ENCODE data around the gene C9orf153.
"Not testable (repeated sequence)": the region's sequence is repeated elsewhere in the genome, so short reads cannot be mapped to it uniquely, and the experiment has no call there.

The C9orf153 gene

DNA sequence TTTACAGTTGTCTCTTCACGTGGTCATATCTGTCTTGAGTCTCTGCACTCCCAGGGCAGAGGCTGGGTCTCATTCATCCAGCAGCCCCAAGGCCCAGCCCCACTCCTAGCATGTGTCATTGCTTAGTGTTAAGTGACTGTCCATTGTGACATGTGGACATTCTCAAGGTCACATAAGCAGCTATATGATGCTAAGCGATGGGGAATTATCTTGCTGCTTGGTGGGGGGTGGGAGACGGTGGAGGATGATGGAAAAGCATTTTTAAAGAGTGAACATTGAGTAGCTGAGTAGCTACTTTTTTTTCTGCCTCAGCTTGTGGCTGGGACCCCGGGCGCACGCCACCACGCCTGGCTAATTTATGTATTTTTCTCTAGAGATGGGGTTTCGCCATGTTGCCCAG, at the start of gene C9orf153:
C9orf153 (minus strand) TSS at position 101 of the 400 bp plus-strand sequence. CDS start 30,054 bp downstream, outside the sequence.
- H3K4me1 ChIP-seq (ENCODE audit: control insufficient read depth, insufficient read depth, low read length, unreplicated experiment) = no peaks in the 10 kb centered on the region
- H3K27me3 ChIP-seq (ENCODE audit: insufficient read depth, low read length) = no peaks in the 10 kb centered on the region
- no peak within 1 kb of the TSS for H2AFZ ChIP-seq (ENCODE audit: low read length, unreplicated experiment)
- no peak within 1 kb of the TSS for H3K27ac ChIP-seq (ENCODE audit: low read depth, low read length)
- no peaks in the 10 kb centered on the region; the same call in 1 of the 2 replicates for H3K36me3 ChIP-seq (ENCODE audit: insufficient read depth, low read length)
- H3K4me3 ChIP-seq (ENCODE audit: low read depth, low read length) = no peak within 1 kb of the TSS
- H3K79me2 ChIP-seq (ENCODE audit: control insufficient read depth, insufficient read depth, low read length, unreplicated experiment) = no peaks in the 10 kb centered on the region

DNA sequence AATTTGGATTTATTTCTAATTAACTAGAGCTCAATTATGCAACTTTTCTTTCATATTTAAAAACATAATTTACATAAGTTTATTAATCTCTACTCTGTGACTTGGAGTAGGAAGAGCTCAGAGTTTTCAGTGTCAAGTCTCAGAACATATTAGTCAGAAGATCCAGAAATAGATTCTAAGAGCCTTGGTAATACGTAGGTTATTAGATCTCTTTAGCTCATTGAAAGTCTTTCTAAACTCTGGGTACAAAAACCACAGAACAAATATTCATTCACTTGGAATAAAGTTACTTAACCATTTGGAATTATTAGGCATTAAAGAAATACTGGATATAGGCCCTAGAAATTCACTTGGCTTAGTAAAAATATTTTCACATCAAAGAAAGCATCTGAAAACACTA, 49.2 kb upstream of the C9orf153 start:
- no peak overlapping the region for H2AFZ ChIP-seq (ENCODE audit: low read length, unreplicated experiment)
- peaks cover 11% of the 10 kb centered on the region for H3K4me1 ChIP-seq (ENCODE audit: control insufficient read depth, insufficient read depth, low read length, unreplicated experiment)
- no peak overlapping the region for H3K27ac ChIP-seq (ENCODE audit: low read depth, low read length)
- peaks cover 62% of the 10 kb centered on the region for H3K36me3 ChIP-seq (ENCODE audit: insufficient read depth, low read length)
- no peaks in the 10 kb centered on the region for H3K27me3 ChIP-seq (ENCODE audit: insufficient read depth, low read length)
- no peak overlapping the region for H3K4me3 ChIP-seq (ENCODE audit: low read depth, low read length)
- no peaks in the 10 kb centered on the region for H3K79me2 ChIP-seq (ENCODE audit: control insufficient read depth, insufficient read depth, low read length, unreplicated experiment)

DNA sequence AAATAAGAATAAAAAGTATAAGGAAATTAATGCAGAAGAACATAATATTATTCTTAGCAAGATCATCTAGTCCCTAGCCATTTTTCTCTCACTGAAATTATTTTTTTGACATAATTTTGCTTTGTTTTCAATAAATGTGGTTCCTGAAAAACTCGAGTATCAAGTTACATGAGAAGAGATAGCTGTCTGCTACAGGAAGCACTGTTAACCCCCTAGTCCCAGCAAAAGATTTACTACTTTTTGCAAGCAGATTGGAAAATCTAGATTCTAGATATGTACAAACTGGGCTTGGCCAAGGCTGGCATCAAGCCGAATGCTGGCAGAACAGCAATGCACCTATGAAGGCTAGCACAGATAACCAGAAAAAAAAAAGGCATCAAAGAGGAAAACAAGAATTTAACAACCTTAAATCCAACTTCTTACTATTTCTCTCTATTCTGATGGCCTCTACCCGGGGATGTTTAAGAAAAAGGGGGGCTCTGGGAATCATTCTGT, 44.8 kb upstream of the C9orf153 start:
- Histone ChIP-seq H3K27ac (ENCODE audit: low read depth, low read length) (no peak overlapping the region), H3K36me3 (ENCODE audit: insufficient read depth, low read length) (peaks cover 63% of the 10 kb centered on the region), H3K79me2 (ENCODE audit: control insufficient read depth, insufficient read depth, low read length, unreplicated experiment) (no peaks in the 10 kb centered on the region), H2AFZ (ENCODE audit: low read length, unreplicated experiment) (no peak overlapping the region), H3K4me3 (ENCODE audit: low read depth, low read length) (no peak overlapping the region), H3K4me1 (ENCODE audit: control insufficient read depth, insufficient read depth, low read length, unreplicated experiment) (peaks cover 16% of the 10 kb centered on the region), H3K27me3 (ENCODE audit: insufficient read depth, low read length) (no peaks in the 10 kb centered on the region)

DNA sequence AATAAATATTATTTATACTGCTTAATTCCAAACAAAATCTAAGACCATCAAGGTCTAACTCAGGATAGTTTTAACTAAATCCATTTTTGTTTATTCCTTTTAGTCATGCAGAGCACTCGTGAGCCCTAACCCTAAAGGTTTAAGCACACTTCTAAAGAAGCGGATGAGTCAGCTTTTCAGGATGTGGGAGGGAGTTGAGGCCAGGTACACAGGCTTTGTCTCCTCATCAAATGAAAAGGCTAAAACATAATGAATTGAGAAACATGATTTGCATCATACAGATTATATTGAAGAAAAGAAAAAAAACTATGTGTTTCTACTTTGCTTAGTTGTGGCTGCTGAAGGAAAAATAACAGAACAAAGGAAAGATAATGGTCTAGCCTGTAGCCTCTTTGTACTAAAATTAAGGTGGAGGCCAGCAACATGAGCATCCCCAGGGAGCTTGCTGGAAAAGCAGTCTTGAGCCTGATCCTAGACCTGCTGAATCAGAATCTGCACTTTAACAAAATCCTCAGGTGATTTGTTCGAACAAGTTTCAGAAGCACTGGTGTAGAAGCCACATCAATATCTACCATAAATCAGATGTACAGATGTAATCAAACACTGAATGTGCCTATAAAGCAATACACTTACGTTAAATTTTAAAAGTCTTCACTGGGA, 44.0 kb upstream of the C9orf153 start:
- Histone ChIP-seq H3K36me3 (ENCODE audit: insufficient read depth, low read length) (peaks cover 58% of the 10 kb centered on the region), H3K27me3 (ENCODE audit: insufficient read depth, low read length) (no peaks in the 10 kb centered on the region), H3K79me2 (ENCODE audit: control insufficient read depth, insufficient read depth, low read length, unreplicated experiment) (no peaks in the 10 kb centered on the region), H3K27ac (ENCODE audit: low read depth, low read length) (no peak overlapping the region), H3K4me3 (ENCODE audit: low read depth, low read length) (no peak overlapping the region), H3K4me1 (ENCODE audit: control insufficient read depth, insufficient read depth, low read length, unreplicated experiment) (peaks cover 16% of the 10 kb centered on the region), H2AFZ (ENCODE audit: low read length, unreplicated experiment) (no peak overlapping the region)

DNA sequence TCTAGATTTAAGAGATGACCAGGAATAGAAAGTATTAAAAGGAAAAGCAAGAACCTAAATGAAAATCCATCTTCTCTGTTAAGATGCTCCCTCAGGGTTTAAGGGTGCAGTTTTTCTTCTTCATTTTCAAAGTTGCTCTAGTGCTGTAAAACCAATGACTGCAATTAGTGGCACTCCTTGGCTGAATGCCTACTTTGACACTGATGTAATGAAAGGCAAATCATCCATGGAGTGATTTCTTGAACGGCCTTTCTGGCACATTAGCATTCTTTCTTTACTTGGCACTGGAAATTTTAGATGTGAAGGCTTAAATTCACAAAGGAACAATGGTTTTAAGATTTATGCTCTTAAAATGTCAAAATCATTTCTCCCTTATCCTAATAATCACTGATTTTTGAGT, 42.2 kb upstream of the C9orf153 start:
- Histone ChIP-seq H3K4me1 (ENCODE audit: control insufficient read depth, insufficient read depth, low read length, unreplicated experiment) (peaks cover 16% of the 10 kb centered on the region), H3K79me2 (ENCODE audit: control insufficient read depth, insufficient read depth, low read length, unreplicated experiment) (no peaks in the 10 kb centered on the region), H3K27me3 (ENCODE audit: insufficient read depth, low read length) (no peaks in the 10 kb centered on the region), H3K36me3 (ENCODE audit: insufficient read depth, low read length) (peaks cover 49% of the 10 kb centered on the region), H3K4me3 (ENCODE audit: low read depth, low read length) (no peak overlapping the region), H3K27ac (ENCODE audit: low read depth, low read length) (no peak overlapping the region), H2AFZ (ENCODE audit: low read length, unreplicated experiment) (no peak overlapping the region)

DNA sequence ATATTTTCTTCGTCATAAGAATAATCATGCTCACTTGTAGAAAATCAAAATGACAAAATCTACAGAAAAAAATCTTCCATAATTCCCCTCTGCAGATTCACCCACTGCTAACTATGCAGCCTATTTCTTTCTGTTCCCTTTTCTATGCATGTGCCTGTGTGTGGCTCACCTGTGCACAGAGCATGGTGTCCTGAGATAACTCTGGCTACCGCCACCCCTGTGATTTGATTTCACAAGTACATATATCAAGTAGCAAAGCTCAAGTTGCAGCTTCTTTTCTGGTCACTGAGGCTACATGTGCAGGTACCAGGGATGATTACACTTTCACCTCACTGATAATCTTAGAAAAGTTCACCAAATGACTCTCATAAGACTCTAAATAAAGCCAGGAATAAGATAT, 41.2 kb upstream of the C9orf153 start:
- H3K27me3 ChIP-seq (ENCODE audit: insufficient read depth, low read length) = no peaks in the 10 kb centered on the region
- H3K27ac ChIP-seq (ENCODE audit: low read depth, low read length) = no peak overlapping the region
- peaks cover 16% of the 10 kb centered on the region for H3K4me1 ChIP-seq (ENCODE audit: control insufficient read depth, insufficient read depth, low read length, unreplicated experiment)
- H3K36me3 ChIP-seq (ENCODE audit: insufficient read depth, low read length) = peaks cover 52% of the 10 kb centered on the region
- H3K79me2 ChIP-seq (ENCODE audit: control insufficient read depth, insufficient read depth, low read length, unreplicated experiment) = no peaks in the 10 kb centered on the region
- no peak overlapping the region for H2AFZ ChIP-seq (ENCODE audit: low read length, unreplicated experiment)
- H3K4me3 ChIP-seq (ENCODE audit: low read depth, low read length) = no peak overlapping the region

DNA sequence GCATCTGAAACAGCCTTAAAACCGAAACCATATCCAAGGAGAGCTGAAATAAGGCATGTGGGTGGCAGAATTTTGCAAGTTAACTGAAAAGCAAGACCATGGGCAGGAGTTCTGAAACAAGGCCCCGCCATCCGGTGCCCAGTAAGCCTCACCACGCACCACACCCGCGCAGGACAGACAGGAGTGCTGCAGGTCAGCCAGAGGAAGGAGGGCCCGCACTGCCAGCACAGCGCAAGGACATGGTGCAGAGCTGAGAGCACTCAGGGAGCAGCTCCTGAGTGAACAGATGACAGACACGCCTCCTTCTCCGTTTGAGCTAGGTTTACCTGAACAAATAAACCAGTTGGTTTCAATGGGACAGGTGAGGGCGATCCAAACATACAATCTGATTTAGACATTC, 39.4 kb upstream of the C9orf153 start:
- H3K79me2 ChIP-seq (ENCODE audit: control insufficient read depth, insufficient read depth, low read length, unreplicated experiment) = no peaks in the 10 kb centered on the region
- no peak overlapping the region for H2AFZ ChIP-seq (ENCODE audit: low read length, unreplicated experiment)
- H3K4me3 ChIP-seq (ENCODE audit: low read depth, low read length) = no peak overlapping the region
- H3K4me1 ChIP-seq (ENCODE audit: control insufficient read depth, insufficient read depth, low read length, unreplicated experiment) = peaks cover 7% of the 10 kb centered on the region
- peaks cover 42% of the 10 kb centered on the region for H3K36me3 ChIP-seq (ENCODE audit: insufficient read depth, low read length)
- no peak overlapping the region for H3K27ac ChIP-seq (ENCODE audit: low read depth, low read length)
- H3K27me3 ChIP-seq (ENCODE audit: insufficient read depth, low read length) = no peaks in the 10 kb centered on the region

DNA sequence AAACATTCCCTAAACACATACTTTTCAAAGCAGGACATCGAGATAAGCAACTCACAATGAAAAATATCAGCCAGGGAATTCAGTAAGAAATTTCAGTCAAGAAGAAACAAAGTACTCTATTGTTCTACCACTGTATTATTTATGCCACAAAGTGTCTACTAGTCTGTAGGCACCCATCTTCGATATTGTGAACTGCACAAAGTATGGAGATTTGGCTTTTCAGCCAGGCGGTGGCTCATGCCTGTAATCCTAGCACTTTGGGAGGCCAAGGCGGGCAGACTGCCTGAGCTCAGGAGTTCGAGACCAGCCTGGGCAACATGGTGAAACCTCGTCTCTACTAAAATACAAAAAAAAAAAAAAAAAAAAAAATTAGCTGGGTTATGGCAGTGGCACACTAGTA, 30.9 kb upstream of the C9orf153 start:
- not testable (repeated sequence) for H3K36me3 ChIP-seq (ENCODE audit: insufficient read depth, low read length); H3K4me1 ChIP-seq (ENCODE audit: control insufficient read depth, insufficient read depth, low read length, unreplicated experiment); H2AFZ ChIP-seq (ENCODE audit: low read length, unreplicated experiment); H3K27me3 ChIP-seq (ENCODE audit: insufficient read depth, low read length); H3K79me2 ChIP-seq (ENCODE audit: control insufficient read depth, insufficient read depth, low read length, unreplicated experiment); H3K4me3 ChIP-seq (ENCODE audit: low read depth, low read length); H3K27ac ChIP-seq (ENCODE audit: low read depth, low read length)

DNA sequence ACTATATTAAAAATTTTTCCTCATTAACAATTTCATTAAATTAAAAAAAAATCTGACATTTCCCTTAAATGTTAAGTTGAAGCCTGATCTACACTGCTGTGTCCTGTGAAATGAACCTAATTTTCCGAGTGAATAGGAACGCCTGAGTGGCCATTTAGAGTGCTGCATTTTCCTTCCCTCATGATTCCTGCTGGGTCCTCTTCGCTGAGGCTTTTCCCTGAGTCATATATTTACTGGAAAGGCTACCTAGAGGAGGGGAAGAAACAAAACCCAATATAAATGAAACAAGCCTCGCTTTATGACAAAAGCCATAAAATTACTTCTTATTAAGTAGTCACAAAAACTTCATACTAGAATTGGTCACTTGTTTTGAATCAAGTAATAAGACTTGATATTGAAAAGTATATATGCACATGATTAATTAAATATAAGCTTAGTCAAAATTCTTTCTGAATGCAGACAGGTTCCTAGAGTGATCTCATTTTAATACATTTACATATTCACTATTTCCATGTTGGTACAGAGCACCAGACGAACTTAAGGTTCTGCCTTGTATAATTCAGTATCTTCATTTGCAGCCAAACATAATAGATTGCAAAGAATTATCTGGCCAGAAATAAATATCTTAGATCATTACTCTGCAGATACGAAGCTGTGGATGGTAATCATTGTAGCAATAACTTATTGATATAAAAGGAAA, 29.2 kb upstream of the C9orf153 start:
- H3K36me3 ChIP-seq (ENCODE audit: insufficient read depth, low read length) = peaks cover 6% of the 10 kb centered on the region; the same call in 1 of the 2 replicates
- no peak overlapping the region for H3K27ac ChIP-seq (ENCODE audit: low read depth, low read length)
- H3K4me3 ChIP-seq (ENCODE audit: low read depth, low read length) = no peak overlapping the region
- no peaks in the 10 kb centered on the region for H3K27me3 ChIP-seq (ENCODE audit: insufficient read depth, low read length)
- no peaks in the 10 kb centered on the region for H3K79me2 ChIP-seq (ENCODE audit: control insufficient read depth, insufficient read depth, low read length, unreplicated experiment)
- H2AFZ ChIP-seq (ENCODE audit: low read length, unreplicated experiment) = no peak overlapping the region
- peaks cover under 1% of the 10 kb centered on the region for H3K4me1 ChIP-seq (ENCODE audit: control insufficient read depth, insufficient read depth, low read length, unreplicated experiment)

DNA sequence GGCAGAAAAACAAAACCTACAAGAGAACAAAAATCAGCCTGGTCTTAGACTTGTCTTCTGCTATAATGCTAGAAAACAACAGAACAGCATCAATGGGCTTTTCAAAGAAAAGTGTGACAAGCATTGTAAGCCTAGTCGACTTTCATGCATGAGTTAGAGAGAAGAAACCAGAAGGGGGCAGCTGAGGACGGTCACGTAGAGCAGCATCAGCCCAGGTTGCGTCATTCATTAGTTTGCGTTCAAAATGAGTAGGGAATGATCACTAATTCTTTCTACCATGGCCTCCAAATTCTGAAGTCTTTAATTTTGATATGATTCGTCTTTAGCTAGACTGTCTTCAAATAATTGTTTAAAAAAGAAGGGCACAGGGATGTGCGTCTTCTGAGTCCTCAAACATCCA, 27.6 kb upstream of the C9orf153 start:
- no peaks in the 10 kb centered on the region for H3K27me3 ChIP-seq (ENCODE audit: insufficient read depth, low read length)
- H3K4me1 ChIP-seq (ENCODE audit: control insufficient read depth, insufficient read depth, low read length, unreplicated experiment) = peaks cover 7% of the 10 kb centered on the region
- H3K79me2 ChIP-seq (ENCODE audit: control insufficient read depth, insufficient read depth, low read length, unreplicated experiment) = no peaks in the 10 kb centered on the region
- H3K27ac ChIP-seq (ENCODE audit: low read depth, low read length) = no peak overlapping the region
- H3K36me3 ChIP-seq (ENCODE audit: insufficient read depth, low read length) = no peaks in the 10 kb centered on the region
- H3K4me3 ChIP-seq (ENCODE audit: low read depth, low read length) = no peak overlapping the region
- no peak overlapping the region for H2AFZ ChIP-seq (ENCODE audit: low read length, unreplicated experiment)

DNA sequence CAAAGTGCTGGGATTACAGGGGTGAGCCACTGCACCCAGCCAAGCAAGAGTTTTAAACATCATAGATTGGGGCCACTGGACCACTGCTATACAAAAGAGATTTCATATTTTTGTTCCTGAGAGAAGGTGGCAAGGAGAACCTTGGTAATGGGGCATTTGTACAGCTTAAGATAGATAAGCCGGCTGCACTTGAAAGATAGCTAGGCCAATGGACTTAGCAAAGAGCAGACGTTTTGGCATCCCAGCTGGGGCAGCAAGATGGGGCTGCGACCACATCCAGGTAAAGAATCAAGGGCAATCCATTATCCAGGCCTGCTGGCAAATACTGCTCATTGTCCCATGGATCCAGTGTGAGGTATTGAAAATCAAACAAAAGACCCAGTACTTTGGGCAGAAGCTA, 26.8 kb upstream of the C9orf153 start:
- peaks cover 6% of the 10 kb centered on the region for H3K79me2 ChIP-seq (ENCODE audit: control insufficient read depth, insufficient read depth, low read length, unreplicated experiment)
- no peak overlapping the region for H3K27ac ChIP-seq (ENCODE audit: low read depth, low read length)

More for the DNA sequence above, 26.8 kb upstream of the C9orf153 start:
- no peaks in the 10 kb centered on the region for H3K36me3 ChIP-seq (ENCODE audit: insufficient read depth, low read length)
- no peaks in the 10 kb centered on the region for H3K27me3 ChIP-seq (ENCODE audit: insufficient read depth, low read length)
- no peak overlapping the region for H3K4me3 ChIP-seq (ENCODE audit: low read depth, low read length)
- no peak overlapping the region for H2AFZ ChIP-seq (ENCODE audit: low read length, unreplicated experiment)
- peaks cover 7% of the 10 kb centered on the region for H3K4me1 ChIP-seq (ENCODE audit: control insufficient read depth, insufficient read depth, low read length, unreplicated experiment)

All from ACC112 (cell line).